Transverse colon (tissue), 4 donors: Measurements from ENCODE around the gene GALNT2. TPM values are rescaled to one million over a fixed set of nuclear protein-coding genes. Genes with fewer than 3 reads are reported as not detected.

ENCODE experiments used
- DNase-seq: peaks from one replicate; pipeline ENCODE4 v3.0.0-alpha.2; 2019
- H3K27ac ChIP-seq, 4 donors: fragments of 200-600 bp; sonication (generic); 2 replicates each; pipeline ENCODE4 v1.5.1; 2016 to 2018; ENCODE audit warnings: inconsistent platforms in 4 of 4
- H3K27me3 ChIP-seq: fragments of 200-600 bp; sonication (generic); 2 replicates; pipeline ENCODE4 v1.5.1; 2017; ENCODE audit warnings: inconsistent platforms
- H3K36me3 ChIP-seq, 4 donors: fragments of 200-600 bp; sonication (generic); 2 replicates each; pipeline ENCODE4 v1.5.1; 2017 to 2019; ENCODE audit warnings: inconsistent platforms in 4 of 4
- H3K4me1 ChIP-seq, 4 donors: fragments of 200-600 bp; sonication (generic); 2 replicates each; pipeline ENCODE4 v1.5.1; 2017 to 2020; ENCODE audit warnings: inconsistent platforms in 4 of 4
- H3K4me3 ChIP-seq, 4 donors: fragments of 200-600 bp; sonication (generic); 1 replicate in 1 of 4; 2 replicates in 3 of 4; pipeline versions ENCODE4 v1.5.1 to v1.6.1; 2017 to 2019; ENCODE audit warnings: inconsistent platforms in 4 of 4
- H3K9me3 ChIP-seq, 2 donors: fragments of 200-600 bp; sonication (generic); 2 replicates each; pipeline ENCODE4 v1.5.1; 2017 to 2019; ENCODE audit warnings: inconsistent platforms in 2 of 2
- EP300 ChIP-seq: sonication (generic); formaldehyde crosslinking; IDR thresholded peaks from one replicate; pipeline ENCODE4 v1.6.1; 2017; ENCODE audit warnings: antibody characterized with exemption, low read depth
- POLR2A ChIP-seq: fragments of 450-650 bp; IDR thresholded peaks from one replicate; pipeline ENCODE4 v1.6.1; 2016; ENCODE audit warnings: antibody characterized with exemption, mild to moderate bottlenecking, moderate library complexity
- POLR2AphosphoS5 ChIP-seq, 3 donors: sonication (generic); formaldehyde crosslinking; IDR thresholded peaks; one replicate each; pipeline ENCODE4 v1.6.1; 2016; ENCODE audit warnings: antibody characterized with exemption in 3 of 3
- WGBS, 2 donors: methylation state at CpG; one replicate each; pipeline ENCODE4 v1.1.5; 2018; ENCODE audit warnings: low coverage in 1 of 2; 5-methylcytosine and 5-hydroxymethylcytosine counted together
- in situ Hi-C, 4 donors: fragments of 200-750 bp; cut with MboI; loops; one replicate each; pipeline versions ENCODE4 v1.15.0 to v1.15.1; 2017; ENCODE audit warnings: low sequenced_read_pairs in 3 of 4, low pct_ligation_motif_present in 1 of 4, low pct_unique_long_range_greater_than_20kb in 1 of 4
- intact Hi-C: fragments of 100-400 bp; cut with DNase I; formaldehyde crosslinking; loops from one replicate; pipeline ENCODE4 v1.15.1; 2023; ENCODE audit warnings: low total_unique reads
- total RNA-seq, 4 donors: library from RNA; depleted of rRNA; stranded (reverse); fragments of >200 nt; gene quantifications; one replicate each; pipeline ENCODE4 v1.1.0, GENCODE V29; 2016
- TF ChIP-seq, protein P1 (sequence below), 5 experiments: fragments of 200-600 bp in 3 of 5; fragments of 450-650 bp in 2 of 5; sonication (generic) in 3 of 5; IDR thresholded peaks; 1 replicate in 2 of 5; 2 replicates in 3 of 5; pipeline ENCODE4 v1.5.1; 2016 to 2017; ENCODE audit warnings: antibody characterized with exemption in 5 of 5, inconsistent platforms in 3 of 5, mild to moderate bottlenecking in 2 of 5, moderate library complexity in 1 of 5

The GALNT2 gene
- total RNA-seq, 4 donors from 2014 or later, result 16.5 to 48.8 (median 36.8) TPM

- Histone ChIP-seq H3K9me3 (no peaks in the 10 kb centered on the region), H3K4me1 (peaks cover 0 to 4% (median 2%) of the 10 kb centered on the region in 4 donors), H3K4me3 (no peak overlapping the region), H3K27me3 (no peaks in the 10 kb centered on the region), H3K36me3 (no peaks in the 10 kb centered on the region), H3K27ac (no peak overlapping the region)
- no peak for TF ChIP-seq POLR2AphosphoS5 (IDR thresholded peaks at IDR 0.05)
- TF ChIP-seq, protein P1, sequence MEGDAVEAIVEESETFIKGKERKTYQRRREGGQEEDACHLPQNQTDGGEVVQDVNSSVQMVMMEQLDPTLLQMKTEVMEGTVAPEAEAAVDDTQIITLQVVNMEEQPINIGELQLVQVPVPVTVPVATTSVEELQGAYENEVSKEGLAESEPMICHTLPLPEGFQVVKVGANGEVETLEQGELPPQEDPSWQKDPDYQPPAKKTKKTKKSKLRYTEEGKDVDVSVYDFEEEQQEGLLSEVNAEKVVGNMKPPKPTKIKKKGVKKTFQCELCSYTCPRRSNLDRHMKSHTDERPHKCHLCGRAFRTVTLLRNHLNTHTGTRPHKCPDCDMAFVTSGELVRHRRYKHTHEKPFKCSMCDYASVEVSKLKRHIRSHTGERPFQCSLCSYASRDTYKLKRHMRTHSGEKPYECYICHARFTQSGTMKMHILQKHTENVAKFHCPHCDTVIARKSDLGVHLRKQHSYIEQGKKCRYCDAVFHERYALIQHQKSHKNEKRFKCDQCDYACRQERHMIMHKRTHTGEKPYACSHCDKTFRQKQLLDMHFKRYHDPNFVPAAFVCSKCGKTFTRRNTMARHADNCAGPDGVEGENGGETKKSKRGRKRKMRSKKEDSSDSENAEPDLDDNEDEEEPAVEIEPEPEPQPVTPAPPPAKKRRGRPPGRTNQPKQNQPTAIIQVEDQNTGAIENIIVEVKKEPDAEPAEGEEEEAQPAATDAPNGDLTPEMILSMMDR (IDR thresholded peaks at IDR 0.05), result no peak
- TF ChIP-seq POLR2A, result no peak
- no peak for TF ChIP-seq EP300
- DNase-seq, result no peak
- intact Hi-C loops (loop anchor here (10.0 kb wide), 1 partner anchor 649 kb away; no protein-coding TSS in a partner anchor), in situ Hi-C loops (loop anchor here (5.0 to 25.0 kb wide), 5 partner anchors 439 to 1051 kb away; partner anchors contain the start of gene RAB4A (in 2 of the 4))
- 76 to 85% methylated on average over 9 to 12 of the region's 12 CpGs for WGBS, 2 donors
Observed at GRCh38 chr1:230313453-230314141, 246.6 kb downstream of the GALNT2 start.

GRCh38 chr1:230314142-230314470, 247.1 kb downstream of the GALNT2 start:
- peaks cover 0 to 4% (median 2%) of the 10 kb centered on the region in 4 donors for H3K4me1 ChIP-seq
- H3K27me3 ChIP-seq, result no peaks in the 10 kb centered on the region
- no peak for DNase-seq
- H3K36me3 ChIP-seq, result no peaks in the 10 kb centered on the region
- H3K27ac ChIP-seq, result no peak overlapping the region
- no peak for TF ChIP-seq EP300
- intact Hi-C loops (loop anchor here (10.0 kb wide), 1 partner anchor 649 kb away; no protein-coding TSS in a partner anchor), in situ Hi-C loops (loop anchor here (5.0 to 25.0 kb wide), 5 partner anchors 439 to 1052 kb away; partner anchors contain the start of gene RAB4A (in 2 of the 4))
- no peaks in the 10 kb centered on the region for H3K9me3 ChIP-seq
- WGBS, 2 donors, result 81 to 86% methylated on average over 4 to 8 of the region's 8 CpGs
- H3K4me3 ChIP-seq, result no peak overlapping the region

- 92% methylated on average over 6 of the region's 6 CpGs; no CpG with 5 or more reads in 1 of the 2 donors for WGBS, 2 donors
- intact Hi-C loops, result loop anchor here (10.0 kb wide), 1 partner anchor 650 kb away; no protein-coding TSS in a partner anchor
- DNase-seq, result no peak
- no peaks in the 10 kb centered on the region for H3K27me3 ChIP-seq
- H3K9me3 ChIP-seq, result no peaks in the 10 kb centered on the region
- peaks cover 0 to 4% (median 2%) of the 10 kb centered on the region in 4 donors for H3K4me1 ChIP-seq
- in situ Hi-C loops, result loop anchor here in 3 of 4 donors (10.0 to 25.0 kb wide), 3 partner anchors 440 to 1053 kb away; partner anchors contain the start of gene RAB4A (in 2 of the 3)
- TF ChIP-seq, protein P1 (IDR thresholded peaks at IDR 0.05), result no peak
- no peak for TF ChIP-seq POLR2AphosphoS5 (IDR thresholded peaks at IDR 0.05)
- TF ChIP-seq POLR2A, result no peak
- TF ChIP-seq EP300, result no peak
- H3K4me3 ChIP-seq, result no peak overlapping the region
- no peak overlapping the region for H3K27ac ChIP-seq
- H3K36me3 ChIP-seq, result no peaks in the 10 kb centered on the region
Observed at GRCh38 chr1:230315099-230315498, 248.1 kb downstream of the GALNT2 start.

DNA sequence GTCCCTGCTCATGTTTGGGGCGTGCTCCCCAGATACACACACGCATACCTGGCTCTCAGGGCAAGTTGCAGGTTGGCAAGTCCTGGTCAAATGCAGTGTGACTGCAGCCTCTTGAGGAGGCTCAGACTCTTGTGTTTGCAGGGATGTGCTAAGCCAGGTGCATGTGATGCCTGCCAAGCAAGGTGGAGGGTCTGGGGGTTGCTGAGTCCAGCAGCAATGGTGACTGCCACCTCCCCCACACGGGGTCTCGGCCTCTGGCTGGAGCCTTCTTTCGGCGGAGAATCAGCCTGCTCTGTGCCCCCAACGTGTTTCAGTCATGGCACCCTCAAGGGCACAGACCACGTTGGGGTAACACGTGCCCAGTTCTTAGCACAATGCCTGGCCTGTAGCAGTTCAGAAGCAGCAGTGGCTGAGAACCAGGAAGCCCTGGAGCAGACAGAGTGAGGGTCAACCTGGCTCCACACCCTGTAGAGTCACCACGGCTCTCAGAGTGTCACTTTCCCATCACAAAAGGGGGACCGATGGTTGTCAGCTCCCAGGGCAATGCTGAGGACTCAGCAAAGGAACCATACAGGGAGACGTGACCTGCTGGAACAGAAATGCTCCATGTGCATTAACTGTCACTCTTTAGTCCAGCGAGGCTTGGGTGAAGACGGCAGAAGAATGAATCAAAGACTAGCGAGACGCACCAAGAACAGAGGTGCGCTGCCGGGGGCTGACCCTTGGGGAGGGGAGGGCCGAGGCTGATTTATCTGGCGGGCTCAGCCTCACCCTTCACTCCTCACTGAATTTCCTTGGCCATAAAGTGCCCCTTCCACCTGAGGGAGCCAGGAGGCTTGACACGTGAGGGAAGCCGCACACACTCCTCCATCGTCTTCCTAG, 250.1 kb downstream of the GALNT2 start:
- DNase-seq, result no peak
- 67% methylated on average over 23 of the region's 23 CpGs; no CpG with 5 or more reads in 1 of the 2 donors for whole genome bisulfite sequencing, 2 donors
- in situ Hi-C loops, result loop anchor here in 3 of 4 donors (10.0 to 25.0 kb wide), 3 partner anchors 442 to 1055 kb away; partner anchors contain the start of gene RAB4A (in 2 of the 3)
- H3K36me3 ChIP-seq, result no peaks in the 10 kb centered on the region
- no peak overlapping the region for H3K27ac ChIP-seq
- H3K9me3 ChIP-seq, result no peaks in the 10 kb centered on the region
- H3K4me3 ChIP-seq, result no peak overlapping the region
- intact Hi-C loops, result loop anchor here (10.0 kb wide), 1 partner anchor 652 kb away; no protein-coding TSS in a partner anchor
- peaks cover 0 to 3% (median 0%) of the 10 kb centered on the region in 4 donors for H3K4me1 ChIP-seq
- no peak for TF ChIP-seq EP300
- H3K27me3 ChIP-seq, result no peaks in the 10 kb centered on the region
